GM20431 (cell line): ENCODE measurements around the gene MORN4.
"Not testable (repeated sequence)": the region's sequence is repeated elsewhere in the genome, so short reads cannot be mapped to it uniquely, and the experiment has no call there.

Experiments
- in situ Hi-C: fragments of 300-500 bp; cut with MseI, MboI; formaldehyde crosslinking; loops from one replicate; pipeline ENCODE4 v1.15.0; 2020; ENCODE audit warnings: low sequenced_read_pairs; ENCODE audit not compliant: unreplicated experiment

The MORN4 gene

GRCh38 chr10:97576487-97576886, 56.8 kb downstream of the MORN4 start:
- in situ Hi-C loops: not testable (repeated sequence)

GRCh38 chr10:97575127-97575668, 58.1 kb downstream of the MORN4 start:
- in situ Hi-C loops: no loop called here

- in situ Hi-C loops: no loop called here
Observed at GRCh38 chr10:97574374-97575126, 58.8 kb downstream of the MORN4 start.

- in situ Hi-C loops: no loop called here
Observed at GRCh38 chr10:97573672-97574071, 59.6 kb downstream of the MORN4 start.

- in situ Hi-C loops: no loop called here
Observed at GRCh38 chr10:97573021-97573420, 60.3 kb downstream of the MORN4 start.

- in situ Hi-C loops: no loop called here
Observed at GRCh38 chr10:97572214-97572989, 60.9 kb downstream of the MORN4 start, which contains the start of gene ANKRD2. TSS of gene ANKRD2 (plus strand) at chr10:97572779. CDS start at chr10:97572789, 10 bp downstream.

GRCh38 chr10:97571622-97572021, 61.7 kb downstream of the MORN4 start:
- in situ Hi-C loops: no loop called here

- in situ Hi-C loops: no loop called here
Observed at GRCh38 chr10:97570789-97571471, 62.4 kb downstream of the MORN4 start.

- in situ Hi-C loops: no loop called here
Observed at GRCh38 chr10:97570146-97570788, 63.0 kb downstream of the MORN4 start.

GRCh38 chr10:97567891-97568290, 65.4 kb downstream of the MORN4 start:
- in situ Hi-C loops: no loop called here

- in situ Hi-C loops: no loop called here
Observed at GRCh38 chr10:97566336-97566996, 66.8 kb downstream of the MORN4 start.

GRCh38 chr10:97564776-97565175, 68.5 kb downstream of the MORN4 start:
- in situ Hi-C loops: no loop called here
